ENCODE results near the gene DOHH.

Gene DOHH

DNA sequence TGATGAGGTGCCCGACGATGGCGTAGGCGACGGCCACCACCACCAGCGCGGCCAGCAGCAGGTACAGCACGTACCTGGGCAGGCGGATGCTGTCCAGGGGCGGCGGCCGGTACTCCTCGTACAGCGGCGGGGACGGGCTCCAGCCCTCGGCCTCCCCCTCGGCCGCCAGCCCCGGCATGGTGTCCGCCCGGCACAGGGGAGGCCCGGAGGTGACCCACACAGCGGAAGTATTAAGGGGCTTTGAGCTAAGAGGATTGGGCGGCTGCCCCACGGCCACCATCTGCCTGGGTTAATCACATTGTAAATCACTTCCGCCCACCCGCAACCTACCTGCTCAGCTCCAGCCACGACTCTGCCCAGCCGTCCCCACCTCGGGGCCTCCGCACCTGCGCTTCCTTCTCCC, 17.2 kb downstream of the DOHH start, which contains the start of gene SMIM44:
Gene SMIM44 (minus strand): TSS at position 216 of the 403 bp plus-strand sequence. CDS start 38 bp downstream, at position 178.
- no peak for TF ChIP-seq JUND (IDR thresholded peaks at IDR 0.05; ENCODE audit: low read depth)
- in situ Hi-C loops (cut with HindIII; ENCODE audit: low pct_unique_long_range_greater_than_20kb, low sequenced_read_pairs): no loop called here

DNA sequence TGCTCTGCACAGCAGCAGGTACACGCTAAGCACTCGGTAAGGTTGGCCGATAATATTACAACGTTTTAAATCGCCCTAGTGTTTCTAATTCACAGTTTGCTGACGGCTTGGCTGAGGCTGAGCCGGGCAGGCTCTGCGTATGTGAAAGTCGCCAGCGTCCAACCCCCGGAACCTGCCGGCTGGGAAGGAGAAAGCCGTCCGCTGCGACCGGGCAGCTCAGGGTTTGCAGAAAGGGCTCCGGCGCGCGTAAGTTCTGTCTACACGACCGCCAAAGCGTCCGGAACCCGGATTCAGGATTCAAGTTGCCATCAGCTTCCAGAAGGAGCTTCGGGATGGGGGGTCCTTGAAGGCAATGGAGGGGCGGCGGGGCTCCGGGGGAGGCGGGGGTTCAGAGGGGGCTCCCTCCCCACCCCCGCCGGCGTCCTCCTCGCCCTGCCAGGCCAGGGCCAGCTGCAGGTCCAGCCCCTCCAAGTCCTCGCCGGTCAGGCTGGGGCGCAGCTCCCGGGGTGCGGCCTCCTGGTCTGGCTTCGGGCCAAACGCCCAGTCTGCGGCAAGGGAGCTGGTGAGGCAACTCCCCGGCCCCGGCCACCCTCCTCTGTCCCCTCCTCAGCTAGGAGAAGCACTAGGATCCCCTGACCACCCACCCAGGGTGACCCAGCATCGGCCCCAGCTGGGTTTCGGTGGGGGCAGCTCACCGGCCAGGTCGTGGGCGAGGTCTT, 17.8 kb downstream of the DOHH start:
- TF ChIP-seq JUND (IDR thresholded peaks at IDR 0.05; ENCODE audit: low read depth): no peak
- no peak for DNase-seq (ENCODE audit: low read depth in 1 of 2, low spot score in 1 of 2)
- in situ Hi-C loops (cut with HindIII; ENCODE audit: low pct_unique_long_range_greater_than_20kb, low sequenced_read_pairs): no loop called here

More for the DNA sequence above, 17.2 kb downstream of the DOHH start, which contains the start of gene SMIM44:
- DNase-seq (ENCODE audit: low read depth in 1 of 2, low spot score in 1 of 2): no peak

DNA sequence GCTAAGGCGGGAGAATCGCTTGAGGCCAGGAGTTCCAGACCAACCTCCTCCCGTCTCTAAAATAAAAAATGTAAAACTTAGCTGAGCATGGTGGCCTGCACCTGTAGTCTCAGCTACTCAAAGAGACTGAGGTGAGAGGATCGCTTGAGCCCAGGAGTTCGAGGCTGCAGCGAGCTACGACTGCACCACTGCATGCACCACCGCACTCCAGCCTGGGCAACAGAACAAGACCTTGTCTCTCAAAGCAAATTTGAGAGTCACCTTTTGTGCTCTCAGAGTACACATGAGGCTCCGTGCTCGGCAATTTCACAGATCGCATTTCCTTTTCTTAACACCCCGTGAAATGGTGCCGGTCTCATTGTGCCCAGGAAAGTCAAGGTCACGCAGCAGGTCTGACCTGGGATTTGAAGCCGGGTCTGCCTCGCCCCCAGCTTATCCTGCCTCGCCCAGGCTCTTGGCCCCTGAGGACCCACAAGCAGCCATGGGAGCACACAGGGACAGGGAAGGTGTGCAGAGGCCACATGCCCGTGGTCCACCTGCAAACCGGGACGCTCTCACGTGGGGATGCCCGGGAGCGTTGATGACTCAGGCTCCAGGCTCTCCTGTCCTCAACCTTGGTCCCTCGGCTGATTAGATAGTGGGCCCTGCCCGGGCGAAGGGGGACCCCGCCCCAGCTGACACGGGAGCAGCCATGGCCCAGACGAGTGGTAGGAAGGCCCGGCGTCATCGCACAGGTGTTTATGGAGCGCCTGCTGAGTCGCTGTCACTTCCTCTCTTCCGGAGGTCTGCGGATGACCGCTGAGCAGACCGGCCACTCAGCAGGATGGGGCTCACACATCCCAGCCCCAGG, 19.0 kb downstream of the DOHH start:
- TF ChIP-seq JUND (IDR thresholded peaks at IDR 0.05; ENCODE audit: low read depth): no peak
- in situ Hi-C loops (cut with HindIII; ENCODE audit: low pct_unique_long_range_greater_than_20kb, low sequenced_read_pairs): no loop called here
- DNase-seq (ENCODE audit: low read depth in 1 of 2, low spot score in 1 of 2): no peak

DNA sequence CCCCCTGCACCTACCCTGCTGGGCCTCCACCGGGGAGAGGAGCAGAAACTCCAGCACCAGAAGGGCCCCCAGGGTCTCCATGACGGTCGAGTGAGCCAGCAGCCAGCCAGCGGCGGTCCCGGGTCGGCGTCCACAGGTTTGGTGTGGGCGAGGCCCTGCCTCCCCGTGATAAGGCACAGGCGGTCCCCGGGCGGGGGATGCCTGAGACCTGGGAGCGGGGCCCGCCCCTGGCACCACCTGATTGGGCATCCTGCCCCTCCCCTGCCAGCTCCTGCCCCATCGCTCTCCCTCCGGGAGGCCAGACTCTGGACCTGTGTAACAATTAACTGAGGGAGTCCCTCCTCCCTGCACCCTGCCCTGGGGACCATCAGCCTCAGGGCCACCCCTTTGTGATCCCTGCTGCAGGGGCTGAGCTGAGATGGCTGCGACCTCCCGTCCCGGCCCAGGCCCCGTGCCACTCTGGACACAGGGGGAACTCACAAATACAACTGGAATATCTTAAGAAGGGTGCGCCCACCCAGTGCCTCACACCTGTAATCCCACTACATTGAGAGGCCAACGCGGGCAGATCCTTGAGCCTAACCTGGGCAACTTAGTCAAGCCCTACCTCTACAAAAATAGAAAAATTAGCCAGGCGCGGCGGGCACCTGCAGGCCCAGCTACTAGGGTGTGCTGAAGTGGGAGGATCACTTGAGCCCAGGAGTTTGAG, 19.9 kb downstream of the DOHH start, which contains the start of gene SMIM24:
Gene SMIM24 (minus strand): TSS at position 143 of the 709 bp plus-strand sequence. CDS start 62 bp downstream, at position 81.
- DNase-seq (ENCODE audit: low read depth in 1 of 2, low spot score in 1 of 2): no peak
- no peak for TF ChIP-seq JUND (IDR thresholded peaks at IDR 0.05; ENCODE audit: low read depth)
- in situ Hi-C loops (cut with HindIII; ENCODE audit: low pct_unique_long_range_greater_than_20kb, low sequenced_read_pairs): no loop called here

DNA sequence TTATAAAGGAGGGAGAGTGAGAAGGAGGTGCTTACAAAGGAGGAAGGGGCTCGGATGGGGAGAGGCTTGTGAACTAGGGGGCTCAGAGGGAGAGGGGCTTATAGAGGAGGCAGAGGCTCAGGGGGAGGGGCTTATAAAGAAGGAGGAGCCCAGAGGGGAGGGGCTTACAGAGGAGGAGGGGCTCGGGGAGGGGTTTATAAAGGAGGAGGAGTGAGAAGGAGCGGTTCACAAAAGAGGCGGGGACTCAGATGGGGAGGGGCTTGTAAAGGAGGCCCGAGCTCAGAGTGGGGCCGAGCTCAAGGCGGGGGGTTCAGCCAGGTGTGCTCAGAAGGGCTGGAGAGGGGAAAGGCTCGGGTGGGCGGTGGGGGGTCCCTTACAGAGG, 20.6 kb downstream of the DOHH start:
- TF ChIP-seq JUND (IDR thresholded peaks at IDR 0.05; ENCODE audit: low read depth): no peak
- DNase-seq (ENCODE audit: low read depth in 1 of 2, low spot score in 1 of 2): peak in 1 of 2 experiments; percentile 68
- in situ Hi-C loops (cut with HindIII; ENCODE audit: low pct_unique_long_range_greater_than_20kb, low sequenced_read_pairs): no loop called here

DNA sequence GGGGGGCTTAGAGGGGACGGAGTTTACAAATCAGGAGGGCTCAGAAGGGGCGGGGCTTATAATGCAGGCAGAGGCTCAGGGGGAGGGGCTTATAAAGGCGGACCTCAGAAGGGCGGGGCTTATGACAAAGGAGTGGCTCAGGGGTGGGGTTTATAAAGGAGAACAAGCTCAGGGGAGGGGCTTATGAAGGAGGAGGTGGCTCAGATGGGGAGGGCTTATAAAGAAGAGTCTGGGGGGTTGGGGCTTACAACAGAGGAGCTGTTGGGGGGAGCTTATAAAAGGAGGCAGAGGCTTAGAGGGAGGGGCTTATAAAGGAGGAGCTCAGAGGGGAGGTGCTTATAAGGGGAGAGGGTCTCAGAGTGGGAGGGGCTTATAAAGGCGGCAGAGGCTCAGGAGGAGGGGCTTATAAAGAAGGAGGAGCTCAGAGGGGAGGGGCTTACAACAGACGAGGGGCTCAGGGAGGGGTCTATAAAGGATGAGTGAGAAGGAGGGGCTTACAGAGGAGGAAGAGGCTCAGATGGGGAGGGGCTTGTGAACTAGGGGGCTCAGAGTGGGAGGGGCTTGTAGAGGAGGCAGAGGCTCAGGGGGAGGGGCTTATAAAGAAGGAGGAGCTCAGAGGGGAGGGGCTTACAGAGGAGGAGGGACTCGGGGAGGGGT, 21.2 kb downstream of the DOHH start:
- DNase-seq (ENCODE audit: low read depth in 1 of 2, low spot score in 1 of 2): peak in 1 of 2 experiments; percentile 70
- in situ Hi-C loops (cut with HindIII; ENCODE audit: low pct_unique_long_range_greater_than_20kb, low sequenced_read_pairs): no loop called here
- no peak for TF ChIP-seq JUND (IDR thresholded peaks at IDR 0.05; ENCODE audit: low read depth)

DNA sequence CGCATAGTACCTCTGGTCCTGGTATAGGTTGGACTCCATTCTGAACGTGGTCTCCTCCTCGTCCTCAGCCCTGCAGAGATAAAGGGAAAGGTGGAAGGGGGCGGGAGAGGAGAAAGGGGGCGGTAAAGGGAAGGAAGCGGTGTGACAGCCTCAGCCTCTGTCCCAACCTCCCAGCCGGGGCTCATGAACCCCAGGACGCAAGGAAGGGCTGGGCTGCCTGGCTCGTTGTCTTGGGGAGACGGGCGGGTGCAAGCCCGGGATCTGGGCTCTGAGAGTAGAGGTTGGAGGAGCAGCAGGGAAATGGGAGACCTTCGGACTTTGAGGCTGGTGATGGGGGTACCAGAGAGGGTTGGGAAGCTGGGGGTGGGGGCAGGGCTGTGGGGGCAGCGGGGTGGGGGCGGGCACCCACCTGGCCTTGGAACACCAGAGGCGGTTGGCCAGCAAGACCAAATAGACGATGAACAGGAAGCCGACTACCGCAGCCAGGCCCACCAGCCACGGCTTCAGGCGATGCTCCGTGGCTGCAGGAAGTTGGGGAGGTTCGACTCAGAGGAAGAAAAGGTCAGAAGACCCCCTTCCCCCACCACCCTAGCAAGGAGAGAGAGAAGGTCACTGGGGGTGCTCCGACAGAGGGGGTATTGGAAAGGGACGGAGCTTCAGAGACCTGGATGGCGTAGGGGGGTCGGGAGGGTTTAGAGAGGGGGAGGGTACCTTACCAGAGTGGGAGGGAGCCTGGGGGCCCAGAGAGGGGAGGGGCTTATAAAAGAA, 21.9 kb downstream of the DOHH start:
- in situ Hi-C loops (cut with HindIII; ENCODE audit: low pct_unique_long_range_greater_than_20kb, low sequenced_read_pairs): no loop called here
- no peak for TF ChIP-seq JUND (IDR thresholded peaks at IDR 0.05; ENCODE audit: low read depth)
- DNase-seq (ENCODE audit: low read depth in 1 of 2, low spot score in 1 of 2): no peak

DNA sequence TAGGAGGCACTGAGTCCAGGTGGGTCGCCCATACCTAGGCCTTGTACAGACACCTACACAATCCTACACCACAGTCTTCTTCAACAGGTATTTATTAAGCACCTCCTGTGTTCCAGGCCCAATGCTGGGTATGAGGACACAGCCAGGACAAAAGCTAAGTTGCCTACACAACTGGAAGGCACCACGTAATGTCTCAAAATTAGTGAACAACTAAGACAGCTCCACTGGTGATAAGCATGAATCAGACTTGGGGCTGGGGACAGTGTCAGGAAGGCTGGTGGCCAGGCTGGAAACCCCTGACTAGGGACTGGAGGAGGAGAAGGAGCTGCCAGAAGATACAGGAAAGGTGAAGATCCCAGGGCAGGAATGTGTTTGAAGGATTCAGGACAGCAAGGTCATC, 22.5 kb downstream of the DOHH start:
- TF ChIP-seq JUND (IDR thresholded peaks at IDR 0.05; ENCODE audit: low read depth): no peak
- in situ Hi-C loops (cut with HindIII; ENCODE audit: low pct_unique_long_range_greater_than_20kb, low sequenced_read_pairs): no loop called here
- DNase-seq (ENCODE audit: low read depth in 1 of 2, low spot score in 1 of 2): no peak

DNA sequence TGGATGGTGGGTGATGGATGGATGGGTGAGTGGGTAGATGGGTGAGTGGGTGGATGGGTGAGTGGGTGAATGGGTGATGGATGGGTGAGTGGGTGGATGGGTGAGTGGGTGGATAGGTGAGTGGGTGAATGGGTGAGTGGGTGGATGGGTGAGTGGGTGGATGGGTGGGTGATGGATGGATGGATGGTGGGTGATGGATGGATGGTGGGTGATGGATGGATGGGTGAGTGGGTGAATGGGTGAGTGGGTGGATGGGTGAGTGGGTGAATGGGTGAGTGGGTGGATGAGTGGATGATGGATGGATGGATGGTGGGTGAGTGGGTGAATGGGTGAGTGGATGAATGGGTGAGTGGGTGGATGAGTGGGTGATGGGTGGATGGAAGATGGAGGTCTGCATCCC, 23.0 kb downstream of the DOHH start:
- TF ChIP-seq JUND (IDR thresholded peaks at IDR 0.05; ENCODE audit: low read depth): no peak
- in situ Hi-C loops (cut with HindIII; ENCODE audit: low pct_unique_long_range_greater_than_20kb, low sequenced_read_pairs): no loop called here
- DNase-seq (ENCODE audit: low read depth in 1 of 2, low spot score in 1 of 2): no peak

DNA sequence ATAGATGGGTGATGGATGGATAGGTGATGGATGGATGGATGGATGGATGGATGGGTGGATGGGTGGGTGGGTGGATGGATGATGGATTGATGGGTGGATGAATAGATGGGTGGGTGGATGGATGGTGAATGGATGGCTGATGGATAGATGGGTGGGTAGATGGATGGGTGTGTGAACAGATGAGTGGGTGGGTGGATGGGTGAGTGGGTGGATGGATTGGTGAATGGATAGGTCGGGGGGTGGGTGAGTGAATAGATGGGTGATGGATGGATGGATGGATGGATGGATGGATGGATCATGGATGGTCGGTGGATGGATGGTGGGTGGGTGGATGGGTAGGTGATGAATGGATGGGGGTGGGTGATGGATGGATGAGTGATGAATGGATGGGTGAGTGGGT, 23.6 kb downstream of the DOHH start:
- no peak for DNase-seq (ENCODE audit: low read depth in 1 of 2, low spot score in 1 of 2)
- in situ Hi-C loops (cut with HindIII; ENCODE audit: low pct_unique_long_range_greater_than_20kb, low sequenced_read_pairs): no loop called here
- no peak for TF ChIP-seq JUND (IDR thresholded peaks at IDR 0.05; ENCODE audit: low read depth)

DNA sequence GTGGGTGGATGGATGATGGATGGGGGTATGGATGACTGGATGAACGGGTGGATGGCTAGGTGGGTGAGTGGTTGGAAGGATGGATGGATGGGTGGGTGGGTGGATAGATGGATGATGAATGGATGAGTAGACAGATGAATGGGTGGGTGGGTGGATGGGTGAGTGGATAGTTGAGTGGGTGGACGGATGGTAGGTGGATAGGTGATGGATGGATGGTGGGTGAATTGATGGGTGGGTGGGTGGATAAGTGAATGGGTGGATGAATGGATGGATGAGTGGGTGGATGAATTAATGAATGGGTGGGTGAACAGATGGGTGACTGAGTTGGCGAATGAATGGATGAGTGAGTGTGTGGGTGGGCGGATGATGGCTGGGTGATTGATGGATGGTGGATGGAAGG, 25.0 kb downstream of the DOHH start:
- no peak for TF ChIP-seq JUND (IDR thresholded peaks at IDR 0.05; ENCODE audit: low read depth)
- no peak for DNase-seq (ENCODE audit: low read depth in 1 of 2, low spot score in 1 of 2)
- in situ Hi-C loops (cut with HindIII; ENCODE audit: low pct_unique_long_range_greater_than_20kb, low sequenced_read_pairs): no loop called here
